Keratinocyte (primary cell): ENCODE results near the gene VILL.

Experiments used
- CTCF ChIP-seq, 3 experiments: IDR thresholded peaks in 1 of 3; conservative IDR thresholded peaks in 1 of 3; optimal IDR thresholded peaks in 1 of 3; 2 replicates in 2 of 3; 3 replicates in 1 of 3; pipeline versions ENCODE3 to v1.5.1; 2011; ENCODE audit warnings: low read length in 3 of 3, mild to moderate bottlenecking in 3 of 3, moderate library complexity in 2 of 3, control low read depth in 1 of 3, inconsistent platforms in 1 of 3; ENCODE audit not compliant: insufficient read depth in 2 of 3; ENCODE audit errors: extremely low read depth in 1 of 3
- EZH2 ChIP-seq: IDR thresholded peaks from one replicate; pipeline ENCODE4 v1.6.1; 2012; ENCODE audit warnings: inconsistent platforms, mild to moderate bottlenecking, low read length, moderate library complexity

DNA sequence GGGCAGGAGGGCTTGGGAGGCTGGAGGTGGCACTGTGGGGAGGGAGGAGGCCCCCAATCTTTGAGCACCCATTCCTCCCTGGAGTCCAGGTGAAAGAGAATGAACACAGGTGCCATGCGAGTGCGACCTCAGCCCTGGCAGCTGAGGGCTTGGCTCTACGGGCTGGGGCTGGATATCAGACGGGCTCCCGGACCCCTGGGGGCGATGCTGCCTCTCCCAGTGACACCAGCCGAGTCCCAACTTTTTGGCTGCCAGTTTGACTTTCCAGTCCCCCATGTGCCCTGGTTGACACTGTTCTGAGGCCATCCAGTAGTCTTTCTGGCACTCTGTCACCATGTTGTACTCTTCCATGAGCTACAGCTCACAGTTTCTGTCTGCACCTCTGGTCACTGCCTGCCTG, 1.2 kb downstream of the VILL start:
- TF ChIP-seq CTCF (optimal IDR thresholded peaks at IDR 0.05 in 1 of 3, IDR thresholded peaks at IDR 0.05 in 1 of 3, conservative IDR thresholded peaks at IDR 0.05 in 1 of 3; ENCODE audit: extremely low read depth in 1 of 3, insufficient read depth in 2 of 3, low read length in 3 of 3) (no peak), EZH2 (no peak)
